GM12873 (cell line): ENCODE measurements around the gene PSG11.
"Not testable (repeated sequence)": the region's sequence is repeated elsewhere in the genome, so short reads cannot be mapped to it uniquely, and the experiment has no call there.

Experiments used
- TF ChIP-seq, protein P1 (sequence below): IDR thresholded peaks from 2 replicates; pipeline ENCODE4 v1.5.1; 2012; ENCODE audit warnings: low read depth, mild to moderate bottlenecking, moderate library complexity, low read length, control low read depth; ENCODE audit not compliant: insufficient read depth; ENCODE audit errors: missing control alignments

PSG11 gene

DNA sequence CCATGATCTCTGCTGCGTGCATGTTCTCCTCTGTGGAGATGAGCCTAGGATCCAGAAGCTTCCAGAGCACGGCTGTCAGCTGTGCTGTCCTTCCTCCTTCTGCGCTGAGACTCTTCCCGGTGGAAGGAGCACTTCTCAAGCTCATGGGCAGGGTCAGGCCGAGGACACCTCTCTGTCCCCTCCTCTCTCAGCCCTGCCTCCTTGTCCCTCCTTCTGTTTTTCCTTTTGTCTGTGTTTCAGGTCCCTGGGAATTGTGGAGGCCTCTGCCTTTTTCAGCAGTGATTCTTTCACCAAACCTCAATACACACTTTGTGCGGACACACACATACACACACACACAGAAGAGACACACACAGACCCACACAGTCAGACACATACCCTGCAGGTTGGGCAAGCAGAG is at the start of gene PSG11:
TSS of gene PSG11 (minus strand) at position 101 of the 400 bp plus-strand sequence. CDS start at position 4, 97 bp downstream.
- TF ChIP-seq, protein P1, sequence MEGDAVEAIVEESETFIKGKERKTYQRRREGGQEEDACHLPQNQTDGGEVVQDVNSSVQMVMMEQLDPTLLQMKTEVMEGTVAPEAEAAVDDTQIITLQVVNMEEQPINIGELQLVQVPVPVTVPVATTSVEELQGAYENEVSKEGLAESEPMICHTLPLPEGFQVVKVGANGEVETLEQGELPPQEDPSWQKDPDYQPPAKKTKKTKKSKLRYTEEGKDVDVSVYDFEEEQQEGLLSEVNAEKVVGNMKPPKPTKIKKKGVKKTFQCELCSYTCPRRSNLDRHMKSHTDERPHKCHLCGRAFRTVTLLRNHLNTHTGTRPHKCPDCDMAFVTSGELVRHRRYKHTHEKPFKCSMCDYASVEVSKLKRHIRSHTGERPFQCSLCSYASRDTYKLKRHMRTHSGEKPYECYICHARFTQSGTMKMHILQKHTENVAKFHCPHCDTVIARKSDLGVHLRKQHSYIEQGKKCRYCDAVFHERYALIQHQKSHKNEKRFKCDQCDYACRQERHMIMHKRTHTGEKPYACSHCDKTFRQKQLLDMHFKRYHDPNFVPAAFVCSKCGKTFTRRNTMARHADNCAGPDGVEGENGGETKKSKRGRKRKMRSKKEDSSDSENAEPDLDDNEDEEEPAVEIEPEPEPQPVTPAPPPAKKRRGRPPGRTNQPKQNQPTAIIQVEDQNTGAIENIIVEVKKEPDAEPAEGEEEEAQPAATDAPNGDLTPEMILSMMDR, result not testable (repeated sequence)

DNA sequence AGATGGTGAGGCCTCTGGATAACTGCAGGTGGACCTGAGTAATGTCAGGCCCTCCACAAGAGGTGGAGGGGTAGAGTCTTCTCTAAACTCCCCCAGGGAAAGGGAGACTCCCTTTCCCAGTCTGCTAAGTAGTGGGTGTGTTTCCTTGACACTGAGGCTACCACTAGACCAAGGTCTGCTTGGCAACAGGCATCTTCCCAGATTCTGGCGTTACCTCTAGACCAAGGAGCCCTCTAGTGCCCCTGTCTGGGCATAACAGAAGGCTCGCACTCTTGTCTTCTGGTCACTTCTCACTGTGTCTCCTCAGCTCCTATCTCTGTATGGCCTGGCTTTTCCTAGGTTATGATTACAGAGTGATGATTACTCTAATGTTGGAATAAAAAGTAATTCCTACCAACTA is 5.4 kb upstream of the PSG11 start:
- TF ChIP-seq, protein P1, result peak; percentile 22

DNA sequence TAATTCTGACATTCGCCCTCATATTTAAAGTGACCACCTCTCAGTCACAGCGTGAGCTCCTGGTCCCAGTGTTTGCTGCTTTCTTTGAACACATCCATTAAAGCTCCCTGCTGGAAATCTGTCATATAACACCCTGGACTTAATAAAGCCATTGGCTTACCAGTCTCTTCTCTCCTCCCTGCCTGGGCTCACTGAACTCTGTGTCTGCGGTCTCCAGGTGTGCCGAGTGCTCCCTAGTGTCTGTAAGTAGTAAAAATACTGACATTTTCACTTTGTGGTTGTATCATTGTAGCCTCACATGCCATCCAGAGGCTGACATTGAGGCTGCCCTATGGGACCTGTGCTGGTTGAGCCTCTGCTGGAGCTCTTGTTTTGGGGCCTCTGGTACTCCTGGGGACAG is 2.6 kb upstream of the PSG11 start:
- TF ChIP-seq, protein P1, result no peak

DNA sequence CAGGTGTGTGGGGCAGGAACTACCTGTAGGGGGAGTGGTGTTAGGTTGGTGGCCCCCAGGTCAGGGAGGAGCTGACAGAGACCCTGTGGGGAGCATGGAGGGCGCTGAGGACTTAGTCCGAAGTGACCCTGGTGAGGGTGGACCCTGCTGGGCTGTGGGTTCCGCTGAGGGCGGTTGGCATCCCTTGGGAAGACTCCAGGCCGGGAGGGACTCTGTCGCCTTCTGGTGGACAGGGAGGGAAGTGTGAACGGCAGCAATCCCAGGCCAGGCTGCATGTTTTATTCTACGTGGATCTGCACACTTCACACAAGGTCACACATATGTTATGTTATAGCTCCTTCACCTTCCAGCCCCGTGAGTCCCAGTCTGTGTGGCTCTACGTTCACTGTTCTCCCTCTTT is 1.7 kb upstream of the PSG11 start:
- TF ChIP-seq, protein P1, result peak; percentile 51

DNA sequence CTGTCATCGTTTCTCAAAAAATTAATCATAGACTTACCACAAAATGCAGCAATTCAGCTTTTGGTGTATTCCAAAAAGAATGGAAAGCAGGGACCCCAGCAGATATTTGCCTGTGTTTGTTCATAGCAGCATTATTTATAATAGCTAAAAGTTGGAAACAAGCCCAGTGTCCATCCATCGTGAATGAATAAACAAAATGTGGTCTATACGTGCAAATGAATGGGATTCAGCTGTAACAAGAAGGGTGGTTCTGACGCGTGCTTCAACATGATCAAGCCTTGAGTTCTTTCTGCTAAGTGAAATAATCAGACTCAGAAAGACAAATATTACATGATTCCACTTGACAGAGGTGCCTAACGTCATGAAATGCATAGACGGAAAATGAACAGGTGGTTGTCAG is 36.4 kb downstream of the PSG11 start:
- TF ChIP-seq, protein P1, result no peak

DNA sequence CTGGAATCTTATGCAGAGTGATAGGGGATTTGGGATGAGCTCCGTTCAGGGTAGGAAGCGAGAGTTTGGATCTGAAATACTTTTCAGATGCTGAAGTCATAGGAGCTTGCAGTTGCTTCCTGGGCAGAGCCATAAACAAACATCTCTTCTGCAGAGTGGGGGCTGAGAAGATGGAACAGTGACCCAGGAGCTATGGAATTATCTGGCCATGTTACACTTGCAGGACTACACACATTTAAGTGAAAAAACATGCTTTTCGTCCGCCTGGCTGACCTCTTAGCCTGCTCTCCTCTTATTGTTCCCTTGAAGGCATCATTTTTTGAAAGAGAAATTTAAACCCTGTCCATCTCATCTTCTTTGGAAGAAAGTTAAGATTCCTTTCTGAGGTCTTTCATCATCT is 40.7 kb downstream of the PSG11 start:
- TF ChIP-seq, protein P1, result no peak

DNA sequence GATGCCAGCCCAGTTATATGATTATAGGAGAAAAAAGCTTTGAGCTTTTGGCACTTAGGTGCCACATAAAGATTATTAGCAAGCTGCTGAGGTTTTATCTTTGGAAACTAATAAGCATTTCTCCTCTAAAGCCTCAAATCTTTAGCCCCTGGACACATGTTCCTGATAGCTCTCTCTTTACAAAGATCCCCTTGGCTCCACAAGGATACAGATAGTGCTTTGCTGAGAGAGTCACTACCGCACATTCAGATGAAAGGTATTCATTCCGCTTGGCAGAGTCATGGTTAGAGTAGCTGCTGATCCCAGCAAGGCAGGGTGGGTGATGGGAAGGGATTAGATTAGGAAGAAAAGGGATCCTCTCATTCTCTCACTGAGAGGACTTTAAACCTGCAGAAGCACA is 61.1 kb downstream of the PSG11 start:
- TF ChIP-seq, protein P1, result no peak

DNA sequence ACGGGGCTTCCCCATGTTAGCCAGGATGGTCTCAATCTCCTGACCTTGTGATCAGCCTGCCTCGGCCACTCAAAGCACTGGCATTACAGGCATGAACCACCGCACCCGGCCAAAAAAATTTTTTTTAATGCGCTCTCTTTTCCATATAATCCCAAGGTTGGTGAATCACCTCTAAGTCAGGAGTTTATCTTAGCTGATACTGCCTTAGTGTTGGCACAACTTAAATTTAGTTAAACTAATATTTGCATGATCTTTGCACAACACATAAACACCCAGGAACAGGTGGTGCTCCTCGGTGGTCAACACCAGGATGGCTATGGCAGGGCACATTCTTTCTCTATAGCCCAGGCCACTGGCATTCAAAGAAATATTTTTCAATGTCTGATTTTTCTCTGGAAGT is 65.2 kb downstream of the PSG11 start:
- TF ChIP-seq, protein P1, result no peak
